ENCODE measurements around the gene NPLOC4. TPM values are rescaled to one million over a fixed set of nuclear protein-coding genes. Genes with fewer than 3 reads are reported as not detected.

NPLOC4 gene
- total and polyA plus RNA-seq, 2 of the 13 experiments (the other 11 are each of a cell fraction or from before 2014, with no cell fraction given), result 57.0 to 97.0 TPM

DNA sequence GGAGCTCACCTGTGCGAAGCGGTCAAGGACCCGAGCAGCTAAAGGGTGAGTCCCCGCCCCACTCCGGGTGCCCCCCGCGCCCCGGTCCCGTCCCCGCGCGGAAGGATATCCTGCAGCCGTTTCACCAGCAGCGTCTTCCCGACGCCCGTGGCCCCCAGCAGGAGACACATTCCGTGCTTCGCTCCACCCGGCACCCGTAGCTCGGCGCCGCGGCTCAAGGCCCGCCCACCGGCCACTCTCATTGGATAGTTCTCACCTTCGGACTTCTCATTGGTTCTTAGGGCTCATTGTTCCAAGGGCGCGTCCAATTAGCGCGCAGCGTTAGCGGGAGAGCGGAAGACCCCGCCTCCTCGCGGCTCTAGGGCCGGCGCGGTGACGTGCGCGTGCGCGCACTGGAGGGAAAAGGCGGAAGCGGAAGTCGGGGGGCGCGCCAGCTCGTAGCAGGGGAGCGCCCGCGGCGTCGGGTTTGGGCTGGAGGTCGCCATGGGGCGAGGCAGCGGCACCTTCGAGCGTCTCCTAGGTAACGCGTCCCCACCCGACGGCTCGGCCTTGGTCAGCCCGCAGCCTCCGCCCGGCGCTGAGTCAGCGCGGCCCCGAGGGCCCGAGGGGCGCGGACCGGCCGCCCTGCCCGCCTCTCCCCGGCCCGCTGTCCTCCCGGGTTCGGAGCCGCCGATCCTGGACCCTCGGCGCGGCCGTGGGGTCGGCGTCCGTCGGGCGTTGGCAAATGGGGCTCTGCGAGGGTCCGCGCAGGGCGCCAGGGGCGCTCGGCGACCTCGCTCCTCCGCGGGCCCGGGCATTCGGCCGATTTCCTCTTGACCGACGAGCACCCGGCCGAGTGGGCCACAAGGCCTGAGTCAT, 46.9 kb upstream of the NPLOC4 start, which contains the start of the genes ARL16 and HGS (continued):
- TF ChIP-seq, protein P1, sequence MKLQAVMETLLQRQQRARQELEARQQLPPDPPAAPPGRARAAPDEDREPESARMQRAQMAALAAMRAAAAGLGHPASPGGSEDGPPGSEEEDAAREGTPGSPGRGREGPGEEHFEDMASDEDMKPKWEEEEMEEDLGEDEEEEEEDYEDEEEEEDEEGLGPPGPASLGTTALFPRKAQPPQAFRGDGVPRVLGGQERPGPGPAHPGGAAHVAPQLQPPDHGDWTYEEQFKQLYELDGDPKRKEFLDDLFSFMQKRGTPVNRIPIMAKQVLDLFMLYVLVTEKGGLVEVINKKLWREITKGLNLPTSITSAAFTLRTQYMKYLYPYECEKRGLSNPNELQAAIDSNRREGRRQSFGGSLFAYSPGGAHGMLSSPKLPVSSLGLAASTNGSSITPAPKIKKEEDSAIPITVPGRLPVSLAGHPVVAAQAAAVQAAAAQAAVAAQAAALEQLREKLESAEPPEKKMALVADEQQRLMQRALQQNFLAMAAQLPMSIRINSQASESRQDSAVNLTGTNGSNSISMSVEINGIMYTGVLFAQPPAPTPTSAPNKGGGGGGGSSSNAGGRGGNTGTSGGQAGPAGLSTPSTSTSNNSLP (IDR thresholded peaks at IDR 0.05; ENCODE audit: low read depth, low read length), result no peak
- TF ChIP-seq, protein P2, sequence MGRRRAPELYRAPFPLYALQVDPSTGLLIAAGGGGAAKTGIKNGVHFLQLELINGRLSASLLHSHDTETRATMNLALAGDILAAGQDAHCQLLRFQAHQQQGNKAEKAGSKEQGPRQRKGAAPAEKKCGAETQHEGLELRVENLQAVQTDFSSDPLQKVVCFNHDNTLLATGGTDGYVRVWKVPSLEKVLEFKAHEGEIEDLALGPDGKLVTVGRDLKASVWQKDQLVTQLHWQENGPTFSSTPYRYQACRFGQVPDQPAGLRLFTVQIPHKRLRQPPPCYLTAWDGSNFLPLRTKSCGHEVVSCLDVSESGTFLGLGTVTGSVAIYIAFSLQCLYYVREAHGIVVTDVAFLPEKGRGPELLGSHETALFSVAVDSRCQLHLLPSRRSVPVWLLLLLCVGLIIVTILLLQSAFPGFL (CRISPR knock-in tag; IDR thresholded peaks at IDR 0.05), result 0 out of 2 replicates have a peak, but pooled peaks have one; percentile 70
- TF ChIP-seq TOE1 (CRISPR knock-in tag; IDR thresholded peaks at IDR 0.05) (no peak), ZNF777 (CRISPR knock-in tag; IDR thresholded peaks at IDR 0.05) (peak; percentile 97), ATAD3A (CRISPR knock-in tag; IDR thresholded peaks at IDR 0.05) (no peak), BHLHE40 (IDR thresholded peaks at IDR 0.05; ENCODE audit: low read length) (no peak), ZNF143 (CRISPR knock-in tag; IDR thresholded peaks at IDR 0.05) (peak; percentile 43), SYNCRIP (IDR thresholded peaks at IDR 0.05; ENCODE audit: insufficient read depth, low read depth, low read length) (no peak), ZNF33A (CRISPR knock-in tag; IDR thresholded peaks at IDR 0.05; ENCODE audit: borderline replicate concordance) (no peak), PCBP1 (IDR thresholded peaks at IDR 0.05; ENCODE audit: borderline replicate concordance, low read depth, low read length) (peak; percentile 68; the same call in 1 of the 2 replicates), ZNF644 (CRISPR knock-in tag; IDR thresholded peaks at IDR 0.05; ENCODE audit: low read depth) (no peak), HNRNPK (IDR thresholded peaks at IDR 0.05; ENCODE audit: low read depth, low read length, poor library complexity, severe bottlenecking) (no peak), SKI (IDR thresholded peaks at IDR 0.05; ENCODE audit: partially characterized antibody) (peak; percentile 28)
- TF ChIP-seq, protein P3, sequence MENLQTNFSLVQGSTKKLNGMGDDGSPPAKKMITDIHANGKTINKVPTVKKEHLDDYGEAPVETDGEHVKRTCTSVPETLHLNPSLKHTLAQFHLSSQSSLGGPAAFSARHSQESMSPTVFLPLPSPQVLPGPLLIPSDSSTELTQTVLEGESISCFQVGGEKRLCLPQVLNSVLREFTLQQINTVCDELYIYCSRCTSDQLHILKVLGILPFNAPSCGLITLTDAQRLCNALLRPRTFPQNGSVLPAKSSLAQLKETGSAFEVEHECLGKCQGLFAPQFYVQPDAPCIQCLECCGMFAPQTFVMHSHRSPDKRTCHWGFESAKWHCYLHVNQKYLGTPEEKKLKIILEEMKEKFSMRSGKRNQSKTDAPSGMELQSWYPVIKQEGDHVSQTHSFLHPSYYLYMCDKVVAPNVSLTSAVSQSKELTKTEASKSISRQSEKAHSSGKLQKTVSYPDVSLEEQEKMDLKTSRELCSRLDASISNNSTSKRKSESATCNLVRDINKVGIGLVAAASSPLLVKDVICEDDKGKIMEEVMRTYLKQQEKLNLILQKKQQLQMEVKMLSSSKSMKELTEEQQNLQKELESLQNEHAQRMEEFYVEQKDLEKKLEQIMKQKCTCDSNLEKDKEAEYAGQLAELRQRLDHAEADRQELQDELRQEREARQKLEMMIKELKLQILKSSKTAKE (CRISPR knock-in tag; IDR thresholded peaks at IDR 0.05; ENCODE audit: borderline replicate concordance), result peak; percentile 36; the same call in 1 of the 2 replicates
- TF ChIP-seq, protein P4, sequence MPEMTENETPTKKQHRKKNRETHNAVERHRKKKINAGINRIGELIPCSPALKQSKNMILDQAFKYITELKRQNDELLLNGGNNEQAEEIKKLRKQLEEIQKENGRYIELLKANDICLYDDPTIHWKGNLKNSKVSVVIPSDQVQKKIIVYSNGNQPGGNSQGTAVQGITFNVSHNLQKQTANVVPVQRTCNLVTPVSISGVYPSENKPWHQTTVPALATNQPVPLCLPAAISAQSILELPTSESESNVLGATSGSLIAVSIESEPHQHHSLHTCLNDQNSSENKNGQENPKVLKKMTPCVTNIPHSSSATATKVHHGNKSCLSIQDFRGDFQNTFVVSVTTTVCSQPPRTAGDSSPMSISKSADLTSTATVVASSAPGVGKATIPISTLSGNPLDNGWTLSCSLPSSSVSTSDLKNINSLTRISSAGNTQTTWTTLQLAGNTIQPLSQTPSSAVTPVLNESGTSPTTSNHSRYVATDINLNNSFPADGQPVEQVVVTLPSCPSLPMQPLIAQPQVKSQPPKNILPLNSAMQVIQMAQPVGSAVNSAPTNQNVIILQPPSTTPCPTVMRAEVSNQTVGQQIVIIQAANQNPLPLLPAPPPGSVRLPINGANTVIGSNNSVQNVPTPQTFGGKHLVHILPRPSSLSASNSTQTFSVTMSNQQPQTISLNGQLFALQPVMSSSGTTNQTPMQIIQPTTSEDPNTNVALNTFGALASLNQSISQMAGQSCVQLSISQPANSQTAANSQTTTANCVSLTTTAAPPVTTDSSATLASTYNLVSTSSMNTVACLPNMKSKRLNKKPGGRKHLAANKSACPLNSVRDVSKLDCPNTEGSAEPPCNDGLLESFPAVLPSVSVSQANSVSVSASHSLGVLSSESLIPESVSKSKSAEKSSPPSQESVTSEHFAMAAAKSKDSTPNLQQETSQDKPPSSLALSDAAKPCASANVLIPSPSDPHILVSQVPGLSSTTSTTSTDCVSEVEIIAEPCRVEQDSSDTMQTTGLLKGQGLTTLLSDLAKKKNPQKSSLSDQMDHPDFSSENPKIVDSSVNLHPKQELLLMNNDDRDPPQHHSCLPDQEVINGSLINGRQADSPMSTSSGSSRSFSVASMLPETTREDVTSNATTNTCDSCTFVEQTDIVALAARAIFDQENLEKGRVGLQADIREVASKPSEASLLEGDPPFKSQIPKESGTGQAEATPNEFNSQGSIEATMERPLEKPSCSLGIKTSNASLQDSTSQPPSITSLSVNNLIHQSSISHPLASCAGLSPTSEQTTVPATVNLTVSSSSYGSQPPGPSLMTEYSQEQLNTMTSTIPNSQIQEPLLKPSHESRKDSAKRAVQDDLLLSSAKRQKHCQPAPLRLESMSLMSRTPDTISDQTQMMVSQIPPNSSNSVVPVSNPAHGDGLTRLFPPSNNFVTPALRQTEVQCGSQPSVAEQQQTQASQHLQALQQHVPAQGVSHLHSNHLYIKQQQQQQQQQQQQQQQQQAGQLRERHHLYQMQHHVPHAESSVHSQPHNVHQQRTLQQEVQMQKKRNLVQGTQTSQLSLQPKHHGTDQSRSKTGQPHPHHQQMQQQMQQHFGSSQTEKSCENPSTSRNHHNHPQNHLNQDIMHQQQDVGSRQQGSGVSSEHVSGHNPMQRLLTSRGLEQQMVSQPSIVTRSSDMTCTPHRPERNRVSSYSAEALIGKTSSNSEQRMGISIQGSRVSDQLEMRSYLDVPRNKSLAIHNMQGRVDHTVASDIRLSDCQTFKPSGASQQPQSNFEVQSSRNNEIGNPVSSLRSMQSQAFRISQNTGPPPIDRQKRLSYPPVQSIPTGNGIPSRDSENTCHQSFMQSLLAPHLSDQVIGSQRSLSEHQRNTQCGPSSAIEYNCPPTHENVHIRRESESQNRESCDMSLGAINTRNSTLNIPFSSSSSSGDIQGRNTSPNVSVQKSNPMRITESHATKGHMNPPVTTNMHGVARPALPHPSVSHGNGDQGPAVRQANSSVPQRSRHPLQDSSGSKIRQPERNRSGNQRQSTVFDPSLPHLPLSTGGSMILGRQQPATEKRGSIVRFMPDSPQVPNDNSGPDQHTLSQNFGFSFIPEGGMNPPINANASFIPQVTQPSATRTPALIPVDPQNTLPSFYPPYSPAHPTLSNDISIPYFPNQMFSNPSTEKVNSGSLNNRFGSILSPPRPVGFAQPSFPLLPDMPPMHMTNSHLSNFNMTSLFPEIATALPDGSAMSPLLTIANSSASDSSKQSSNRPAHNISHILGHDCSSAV (CRISPR knock-in tag; IDR thresholded peaks at IDR 0.05; ENCODE audit: borderline replicate concordance), result no peak

Measured in HepG2 (cell line).